ENCODE data around the gene S1PR4.

Gene S1PR4

GRCh38 chr19:3178377-3178972 lies at the start of gene S1PR4:
Gene S1PR4 (plus strand): TSS chr19:3178769. CDS start chr19:3178793, 24 bp downstream.
- in situ Hi-C loops (cut with MboI; ENCODE audit: low pct_unique_long_range_greater_than_20kb, low sequenced_read_pairs, unreplicated experiment), result no loop called here
- TF ChIP-seq, protein P1, sequence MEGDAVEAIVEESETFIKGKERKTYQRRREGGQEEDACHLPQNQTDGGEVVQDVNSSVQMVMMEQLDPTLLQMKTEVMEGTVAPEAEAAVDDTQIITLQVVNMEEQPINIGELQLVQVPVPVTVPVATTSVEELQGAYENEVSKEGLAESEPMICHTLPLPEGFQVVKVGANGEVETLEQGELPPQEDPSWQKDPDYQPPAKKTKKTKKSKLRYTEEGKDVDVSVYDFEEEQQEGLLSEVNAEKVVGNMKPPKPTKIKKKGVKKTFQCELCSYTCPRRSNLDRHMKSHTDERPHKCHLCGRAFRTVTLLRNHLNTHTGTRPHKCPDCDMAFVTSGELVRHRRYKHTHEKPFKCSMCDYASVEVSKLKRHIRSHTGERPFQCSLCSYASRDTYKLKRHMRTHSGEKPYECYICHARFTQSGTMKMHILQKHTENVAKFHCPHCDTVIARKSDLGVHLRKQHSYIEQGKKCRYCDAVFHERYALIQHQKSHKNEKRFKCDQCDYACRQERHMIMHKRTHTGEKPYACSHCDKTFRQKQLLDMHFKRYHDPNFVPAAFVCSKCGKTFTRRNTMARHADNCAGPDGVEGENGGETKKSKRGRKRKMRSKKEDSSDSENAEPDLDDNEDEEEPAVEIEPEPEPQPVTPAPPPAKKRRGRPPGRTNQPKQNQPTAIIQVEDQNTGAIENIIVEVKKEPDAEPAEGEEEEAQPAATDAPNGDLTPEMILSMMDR (IDR thresholded peaks at IDR 0.05; ENCODE audit: extremely low read depth, insufficient read depth, missing control alignments), result no peak
- DNase-seq (ENCODE audit: low spot score), result peak; percentile 81

- in situ Hi-C loops (cut with MboI; ENCODE audit: low pct_unique_long_range_greater_than_20kb, low sequenced_read_pairs, unreplicated experiment), result loop anchor here (5.0 kb wide), 1 partner anchor 33 kb away; no protein-coding TSS in a partner anchor
- no peak for DNase-seq (ENCODE audit: low spot score)
- TF ChIP-seq, protein P1 (IDR thresholded peaks at IDR 0.05; ENCODE audit: extremely low read depth, insufficient read depth, missing control alignments), result peak; percentile 35
These were observed 49.5 kb upstream of the S1PR4 start for GRCh38 chr19:3129112-3129511.

DNA sequence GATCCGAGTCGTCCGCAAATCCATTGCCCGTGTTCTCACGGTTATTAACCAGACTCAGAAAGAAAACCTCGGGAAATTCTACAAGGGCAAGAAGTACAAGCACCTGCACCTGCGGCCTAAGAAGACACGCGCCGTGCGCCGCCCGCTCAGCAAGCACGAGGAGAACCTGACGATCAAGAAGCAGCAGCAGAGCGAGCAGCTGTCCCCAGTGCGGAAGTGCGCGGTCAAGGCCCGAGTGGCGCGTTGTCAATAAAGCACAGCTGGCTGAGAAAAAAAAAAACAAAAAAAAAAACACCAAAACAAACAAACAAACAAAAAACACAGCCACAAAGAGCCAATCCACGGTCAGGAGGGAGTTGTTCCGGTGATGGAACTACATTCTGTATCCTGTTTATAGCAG lies 47.4 kb upstream of the S1PR4 start:
- TF ChIP-seq, protein P1 (IDR thresholded peaks at IDR 0.05; ENCODE audit: extremely low read depth, insufficient read depth, missing control alignments), result no peak
- in situ Hi-C loops (cut with MboI; ENCODE audit: low pct_unique_long_range_greater_than_20kb, low sequenced_read_pairs, unreplicated experiment), result no loop called here
- no peak for DNase-seq (ENCODE audit: low spot score)

DNA sequence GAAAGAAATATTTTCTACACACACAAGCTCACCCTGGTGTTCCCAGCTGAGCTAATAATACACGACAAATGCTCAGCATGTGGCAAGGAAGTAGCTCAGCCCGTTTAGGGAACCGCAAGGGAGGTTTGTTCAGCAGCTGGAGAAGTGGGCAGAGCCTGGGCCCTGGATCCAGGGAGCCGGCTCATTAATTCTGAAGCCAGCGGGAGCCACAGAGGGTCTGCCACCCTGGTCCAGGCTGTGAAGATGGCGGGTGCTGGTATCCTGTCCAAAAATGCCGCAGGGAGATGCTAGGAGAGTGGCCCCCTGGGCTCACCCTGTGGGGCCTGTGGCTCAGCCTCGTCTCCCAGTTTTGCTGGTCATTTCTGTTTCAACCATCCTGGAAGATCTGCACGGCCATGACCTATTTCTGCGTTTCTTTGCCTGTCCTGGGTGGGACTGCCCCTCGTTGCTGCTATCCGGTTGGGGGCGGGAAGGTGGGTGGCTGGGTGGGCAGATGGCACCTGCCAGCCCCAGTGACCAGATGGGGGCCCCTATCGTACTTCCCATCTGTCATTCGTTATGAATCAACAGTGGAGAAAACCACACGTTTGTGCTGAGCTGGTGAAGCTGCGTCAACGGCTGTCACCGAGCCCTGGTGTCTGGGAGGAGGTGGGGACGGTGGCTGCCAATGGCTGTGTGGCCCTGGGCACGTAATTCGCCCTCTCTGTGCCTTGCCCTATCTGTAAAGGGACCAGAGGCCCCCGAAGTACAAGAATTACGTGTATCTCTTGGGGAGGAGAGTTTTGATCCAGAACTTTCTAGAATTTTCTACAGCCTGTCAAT lies 45.4 kb upstream of the S1PR4 start:
- TF ChIP-seq, protein P1 (IDR thresholded peaks at IDR 0.05; ENCODE audit: extremely low read depth, insufficient read depth, missing control alignments), result no peak
- DNase-seq (ENCODE audit: low spot score), result peak; percentile 82
- in situ Hi-C loops (cut with MboI; ENCODE audit: low pct_unique_long_range_greater_than_20kb, low sequenced_read_pairs, unreplicated experiment), result no loop called here

DNA sequence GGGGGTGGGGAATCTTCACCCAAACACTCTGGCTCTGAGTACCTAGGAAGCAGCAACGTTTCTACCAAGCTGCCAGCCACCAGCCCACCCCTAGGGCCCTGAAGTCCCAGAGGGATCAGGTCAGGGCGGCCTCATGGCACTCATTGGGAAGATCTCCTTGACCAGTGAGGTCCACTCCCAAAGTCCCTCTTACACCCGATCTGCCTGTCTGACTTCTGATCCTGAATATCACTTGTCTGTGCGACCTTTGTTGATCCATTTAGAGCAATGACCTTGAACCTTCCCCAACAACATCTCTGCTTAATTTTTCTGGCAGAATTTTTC lies 44.8 kb upstream of the S1PR4 start:
- no peak for DNase-seq (ENCODE audit: low spot score)
- TF ChIP-seq, protein P1 (IDR thresholded peaks at IDR 0.05; ENCODE audit: extremely low read depth, insufficient read depth, missing control alignments), result no peak
- in situ Hi-C loops (cut with MboI; ENCODE audit: low pct_unique_long_range_greater_than_20kb, low sequenced_read_pairs, unreplicated experiment), result no loop called here

DNA sequence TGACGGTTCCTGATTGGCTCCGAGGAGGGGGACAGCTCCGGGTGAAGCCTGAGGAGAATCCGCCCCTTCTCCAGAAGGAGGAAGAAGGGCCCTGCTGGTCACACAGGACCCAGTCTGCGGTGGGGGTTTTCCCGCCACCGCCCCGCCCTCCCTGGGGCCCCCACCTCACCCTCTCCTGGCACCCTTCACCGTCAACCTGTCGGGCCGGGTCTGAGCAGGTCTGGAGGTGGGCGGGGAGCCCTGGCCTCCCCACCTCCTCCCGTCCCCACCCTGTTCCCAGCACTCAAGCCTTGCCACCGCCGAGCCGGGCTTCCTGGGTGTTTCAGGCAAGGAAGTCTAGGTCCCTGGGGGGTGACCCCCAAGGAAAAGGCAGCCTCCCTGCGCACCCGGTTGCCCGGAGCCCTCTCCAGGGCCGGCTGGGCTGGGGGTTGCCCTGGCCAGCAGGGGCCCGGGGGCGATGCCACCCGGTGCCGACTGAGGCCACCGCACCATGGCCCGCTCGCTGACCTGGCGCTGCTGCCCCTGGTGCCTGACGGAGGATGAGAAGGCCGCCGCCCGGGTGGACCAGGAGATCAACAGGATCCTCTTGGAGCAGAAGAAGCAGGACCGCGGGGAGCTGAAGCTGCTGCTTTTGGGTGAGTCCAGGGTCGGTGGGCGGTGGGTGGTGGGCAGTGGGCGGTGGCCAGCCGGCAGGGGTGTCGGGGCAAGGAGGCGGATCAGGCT lies 42.4 kb upstream of the S1PR4 start, which contains the start of gene GNA15:
TSS of gene GNA15 (plus strand) at position 73 of the 723 bp plus-strand sequence. CDS start at position 491, 418 bp downstream.
- in situ Hi-C loops (cut with MboI; ENCODE audit: low pct_unique_long_range_greater_than_20kb, low sequenced_read_pairs, unreplicated experiment), result no loop called here
- TF ChIP-seq, protein P1 (IDR thresholded peaks at IDR 0.05; ENCODE audit: extremely low read depth, insufficient read depth, missing control alignments), result no peak
- peak; percentile 78 for DNase-seq (ENCODE audit: low spot score)

Measured in GM13977 (cell line).